ENCODE measurements around the gene FOXL3.
"Not testable (repeated sequence)": the region's sequence is repeated elsewhere in the genome, so short reads cannot be mapped to it uniquely, and the experiment has no call there.

FOXL3 gene

GRCh38 chr7:326809-327232, 36.9 kb downstream of the FOXL3 start:
- no peak for DNase-seq

- DNase-seq, result no peak
These were observed 37.4 kb downstream of the FOXL3 start for GRCh38 chr7:327233-327931.

- no peak for DNase-seq
These were observed 38.2 kb downstream of the FOXL3 start for GRCh38 chr7:327991-328702.

GRCh38 chr7:329691-330281, 39.8 kb downstream of the FOXL3 start:
- no peak for DNase-seq

GRCh38 chr7:330511-331230, 40.7 kb downstream of the FOXL3 start:
- no peak for DNase-seq

GRCh38 chr7:332020-332517, 42.1 kb downstream of the FOXL3 start:
- no peak for DNase-seq

GRCh38 chr7:332646-333392, 42.8 kb downstream of the FOXL3 start:
- DNase-seq, result peak; percentile 85

GRCh38 chr7:333393-333764, 43.4 kb downstream of the FOXL3 start:
- no peak for DNase-seq

GRCh38 chr7:334618-335357, 44.8 kb downstream of the FOXL3 start:
- no peak for DNase-seq

- DNase-seq, result no peak
These were observed 45.6 kb downstream of the FOXL3 start for GRCh38 chr7:335358-336148.

GRCh38 chr7:336149-336533, 46.2 kb downstream of the FOXL3 start:
- not testable (repeated sequence) for DNase-seq

GRCh38 chr7:336810-337566, 47.0 kb downstream of the FOXL3 start:
- DNase-seq, result peak; percentile 30

- no peak for DNase-seq
These were observed 47.6 kb downstream of the FOXL3 start for GRCh38 chr7:337567-337951.

- DNase-seq, result no peak
These were observed 48.5 kb downstream of the FOXL3 start for GRCh38 chr7:338295-339061.

GRCh38 chr7:339062-339342, 49.0 kb downstream of the FOXL3 start:
- no peak for DNase-seq

- DNase-seq, result no peak
These were observed 49.7 kb downstream of the FOXL3 start for GRCh38 chr7:339696-340095.

GRCh38 chr7:340200-340937, 50.4 kb downstream of the FOXL3 start:
- no peak for DNase-seq

Data from effector CD8-positive, alpha-beta T cell (primary cell).